Measurements from ENCODE around the gene PODN.

Gene PODN

GRCh38 chr1:53089478-53090226 is 27.6 kb downstream of the PODN start:
- no peak overlapping the region for H3K27ac ChIP-seq
- TF ChIP-seq ZFX (IDR thresholded peaks at IDR 0.05) (no peak), CTCF (conservative IDR thresholded peaks at IDR 0.05) (no peak)

GRCh38 chr1:53090227-53091147 is 28.5 kb downstream of the PODN start:
- TF ChIP-seq CTCF (conservative IDR thresholded peaks at IDR 0.05), result no peak
- TF ChIP-seq ZFX (IDR thresholded peaks at IDR 0.05), result no peak
- H3K27ac ChIP-seq, result no peak overlapping the region

GRCh38 chr1:53091841-53092645 is 30.0 kb downstream of the PODN start:
- TF ChIP-seq ZFX (IDR thresholded peaks at IDR 0.05), result no peak
- no peak for TF ChIP-seq CTCF (conservative IDR thresholded peaks at IDR 0.05)
- H3K27ac ChIP-seq, result no peak overlapping the region; the same call in 1 of the 2 replicates

- TF ChIP-seq CTCF (conservative IDR thresholded peaks at IDR 0.05) (no peak), ZFX (IDR thresholded peaks at IDR 0.05) (no peak)
Measured at GRCh38 chr1:53092659-53093450, 30.8 kb downstream of the PODN start.

GRCh38 chr1:53093451-53093754 is 31.4 kb downstream of the PODN start:
- no peak overlapping the region for H3K27ac ChIP-seq
- TF ChIP-seq ZFX (IDR thresholded peaks at IDR 0.05), result no peak
- no peak for TF ChIP-seq CTCF (conservative IDR thresholded peaks at IDR 0.05)

More at GRCh38 chr1:53092659-53093450, 30.8 kb downstream of the PODN start:
- no peak overlapping the region; the same call in 1 of the 2 replicates for H3K27ac ChIP-seq

GRCh38 chr1:53093778-53094532 is 31.9 kb downstream of the PODN start:
- TF ChIP-seq CTCF (conservative IDR thresholded peaks at IDR 0.05) (no peak), ZFX (IDR thresholded peaks at IDR 0.05) (no peak)
- no peak overlapping the region for H3K27ac ChIP-seq
